CD14-positive monocyte (primary cell): ENCODE data around the gene RELB. TPM values are rescaled to one million over a fixed set of nuclear protein-coding genes. Genes with fewer than 3 reads are reported as not detected.
A peak's percentile ranks its signal among the peaks of the same experiment; 100 is the strongest.

ENCODE experiments used
- DNase-seq, 3 donors: peaks; one replicate each; pipeline ENCODE4 v3.0.0-alpha.2; 2011 to 2022
- H2AFZ ChIP-seq: 2 replicates; pipeline ENCODE4 v1.6.0; 2012; ENCODE audit warnings: mild to moderate bottlenecking, low read depth, low read length, inconsistent platforms; ENCODE audit not compliant: insufficient read depth, poor library complexity, severe bottlenecking
- H3K27ac ChIP-seq, 2 donors: 1 replicate in 1 of 2; 2 replicates in 1 of 2; pipeline ENCODE4 v1.5.1; 2012 to 2013; ENCODE audit warnings: low read length in 2 of 2, control low read depth in 1 of 2, inconsistent platforms in 1 of 2, low read depth in 1 of 2, mild to moderate bottlenecking in 1 of 2
- H3K27me3 ChIP-seq, 2 donors: one replicate each; pipeline versions ENCODE4 v1.6.0 to v1.6.1; 2011 to 2013; ENCODE audit warnings: low read length in 2 of 2; ENCODE audit not compliant: control insufficient read depth in 2 of 2, insufficient read depth in 2 of 2
- H3K36me3 ChIP-seq, 2 donors: replicated peaks in 1 of 2; 1 replicate in 1 of 2; 2 replicates in 1 of 2; pipeline versions ENCODE4 v1.5.1 to v1.6.1; 2012 to 2013; ENCODE audit warnings: low read length in 2 of 2, control low read depth in 1 of 2, inconsistent platforms in 1 of 2, mild to moderate bottlenecking in 1 of 2; ENCODE audit not compliant: insufficient read depth in 2 of 2, control insufficient read depth in 1 of 2
- H3K4me1 ChIP-seq, 2 donors: 1 replicate in 1 of 2; 2 replicates in 1 of 2; pipeline versions ENCODE4 v1.5.1 to v1.6.1; 2012 to 2013; ENCODE audit warnings: low read length in 2 of 2, control low read depth in 1 of 2, inconsistent platforms in 1 of 2, mild to moderate bottlenecking in 1 of 2, moderate library complexity in 1 of 2; ENCODE audit not compliant: insufficient read depth in 2 of 2, control insufficient read depth in 1 of 2
- H3K4me2 ChIP-seq: replicated peaks from 2 replicates; pipeline ENCODE3; 2012; ENCODE audit warnings: low read length, moderate library complexity, mild to moderate bottlenecking; ENCODE audit not compliant: poor library complexity, severe bottlenecking; ENCODE audit errors: extremely low read depth
- H3K4me3 ChIP-seq, 3 experiments: fragments of 200-600 bp in 1 of 3; sonication (generic) in 1 of 3; replicated peaks in 1 of 3; 1 replicate in 2 of 3; 2 replicates in 1 of 3; pipeline ENCODE4 v1.5.1; 2011 to 2013; ENCODE audit warnings: low read length in 3 of 3, mild to moderate bottlenecking in 3 of 3, control low read depth in 2 of 3, low read depth in 2 of 3, inconsistent platforms in 1 of 3, moderate library complexity in 1 of 3
- H3K79me2 ChIP-seq: 2 replicates; pipeline ENCODE4 v1.6.0; 2012; ENCODE audit warnings: mild to moderate bottlenecking, control low read depth, inconsistent platforms, low read length, moderate library complexity; ENCODE audit not compliant: insufficient read depth
- H3K9ac ChIP-seq: 2 replicates; pipeline ENCODE4 v1.6.0; 2017; ENCODE audit warnings: low read length, mild to moderate bottlenecking; ENCODE audit not compliant: insufficient read depth, poor library complexity, severe bottlenecking
- H3K9me3 ChIP-seq, 2 donors: replicated peaks in 1 of 2; 1 replicate in 1 of 2; 2 replicates in 1 of 2; pipeline versions ENCODE4 v1.5.1 to v1.6.1; 2012 to 2013; ENCODE audit warnings: low read length in 2 of 2, control low read depth in 1 of 2; ENCODE audit not compliant: control insufficient read depth in 1 of 2, insufficient read depth in 1 of 2
- H4K20me1 ChIP-seq: 2 replicates; pipeline ENCODE4 v1.6.0; 2012; ENCODE audit warnings: mild to moderate bottlenecking, low read length, control low read depth, moderate library complexity; ENCODE audit not compliant: insufficient read depth
- H3K27ac Mint-ChIP-seq, 7 donors: one replicate each; pipeline ENCODE4 v1.8.0; 2020; ENCODE audit warnings: mild to moderate bottlenecking in 7 of 7, mixed read lengths in 7 of 7, moderate library complexity in 6 of 7, inconsistent platforms in 2 of 7
- H3K27me3 Mint-ChIP-seq, 3 donors: one replicate each; pipeline ENCODE4 v1.8.0; 2021 to 2022; ENCODE audit warnings: low read depth in 3 of 3, mild to moderate bottlenecking in 3 of 3, mixed read lengths in 3 of 3, moderate library complexity in 3 of 3, inconsistent platforms in 1 of 3
- H3K36me3 Mint-ChIP-seq, 2 donors: one replicate each; pipeline ENCODE4 v1.8.0; 2020; ENCODE audit warnings: mixed read lengths in 2 of 2, inconsistent platforms in 1 of 2, mild to moderate bottlenecking in 1 of 2
- H3K4me1 Mint-ChIP-seq: one replicate; pipeline ENCODE4 v1.8.0; 2020; ENCODE audit warnings: mild to moderate bottlenecking, mixed read lengths
- H3K4me3 Mint-ChIP-seq, 2 donors: one replicate each; pipeline ENCODE4 v1.8.0; 2020; ENCODE audit warnings: mild to moderate bottlenecking in 2 of 2, mixed read lengths in 2 of 2, moderate library complexity in 1 of 2
- H3K9me3 Mint-ChIP-seq, 7 donors: one replicate each; pipeline ENCODE4 v1.8.0; 2020 to 2022; ENCODE audit warnings: mixed read lengths in 7 of 7, mild to moderate bottlenecking in 6 of 7, moderate library complexity in 6 of 7, inconsistent platforms in 2 of 7
- WGBS: methylation state at CpG from one replicate; pipeline ENCODE4 v1.1.5; 2013; ENCODE audit warnings: missing lambda C conversion rate; ENCODE audit not compliant: insufficient coverage; 5-methylcytosine and 5-hydroxymethylcytosine counted together
- intact Hi-C, 2 donors: fragments of 100-400 bp; cut with micrococcal nuclease; formaldehyde crosslinking; loops; one replicate each; pipeline versions ENCODE4 v1.15.0 to v1.15.1; 2023
- polyA plus RNA-seq, 3 donors: library from polyadenylated mRNA; depleted of rRNA in 1 of 3; unstranded in 2 of 3; stranded (reverse) in 1 of 3; fragments of 300-500 nt in 2 of 3; fragments of >200 nt in 1 of 3; fragmentation: Illumina TruSeq in 2 of 3; gene quantifications; 1 replicate in 2 of 3; 2 replicates in 1 of 3; pipeline ENCODE4 v1.2.3, GENCODE V29; 2012 to 2021
- TF ChIP-seq, protein P1 (sequence below): fragments of 200-600 bp; IDR thresholded peaks from one replicate; pipeline ENCODE4 v1.8.0; 2022; ENCODE audit warnings: antibody characterized with exemption, mild to moderate bottlenecking

RELB gene
- polyA plus RNA-seq, 3 donors, result 32.3 to 35.0 (median 34.4) TPM

DNA sequence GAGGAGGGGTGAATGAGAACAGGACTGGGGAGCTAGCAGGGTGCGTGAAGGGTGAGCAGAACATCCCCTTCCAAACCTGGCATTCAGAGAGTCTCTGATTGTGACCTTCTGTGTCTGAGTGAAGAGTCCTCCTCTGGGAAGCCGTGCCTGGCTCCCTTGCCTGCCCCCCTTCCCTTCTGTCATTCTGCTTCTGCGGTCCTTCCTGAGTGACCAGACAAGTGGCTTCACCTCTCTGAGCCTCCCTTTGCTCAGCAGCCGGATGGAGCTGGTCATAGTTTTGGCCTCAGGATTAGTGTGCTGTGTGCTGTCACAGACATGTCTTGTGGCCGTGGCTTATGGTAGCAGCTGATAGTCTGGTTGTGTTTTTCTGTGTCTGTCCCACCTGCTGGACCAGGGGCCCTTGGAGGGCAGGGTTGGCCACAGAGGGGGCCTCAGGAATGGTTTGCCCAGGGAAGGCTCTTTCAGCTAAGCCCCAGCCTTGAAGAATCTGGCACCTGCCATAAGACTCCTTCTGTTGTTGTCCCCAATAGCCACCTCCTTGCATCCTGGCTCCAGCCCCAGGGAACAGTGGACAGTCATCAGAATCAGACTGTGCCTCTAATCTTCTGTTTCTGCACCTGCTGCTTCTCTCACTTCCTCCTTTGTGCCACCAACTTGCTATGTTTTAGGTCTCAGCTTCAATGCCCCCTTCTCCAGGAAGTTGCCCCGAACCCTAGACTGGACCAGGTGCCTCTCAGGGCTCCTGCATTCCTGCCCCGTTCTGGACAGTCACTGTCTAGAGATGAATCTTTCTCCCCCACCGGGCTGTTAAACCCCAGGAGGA is 40.1 kb upstream of the RELB start:
- Histone ChIP-seq H3K79me2 (peaks cover 74% of the 10 kb centered on the region), H3K4me2 (no peak overlapping the region), H3K36me3 (peaks cover 39 to 59% of the 10 kb centered on the region in 2 donors), H3K4me1 (peaks cover 7 to 15% of the 10 kb centered on the region in 2 donors), H3K27me3 (no peaks in the 10 kb centered on the region), H3K4me3 (no peak overlapping the region), H3K27ac (peak overlapping the region in 1 of 2 donors; percentile 44), H4K20me1 (peaks cover 66% of the 10 kb centered on the region), H3K9ac (no peak overlapping the region), H2AFZ (no peak overlapping the region), H3K9me3 (no peaks in the 10 kb centered on the region)
- Mint-ChIP-seq H3K4me1 (peaks cover 25% of the 10 kb centered on the region), H3K4me3 (no peak overlapping the region), H3K9me3 (no peaks in the 10 kb centered on the region), H3K27me3 (no peaks in the 10 kb centered on the region), H3K27ac (peak overlapping the region in 3 of 7 donors; percentile 29 to 58 (median 40)), H3K36me3 (peaks cover 39 to 63% of the 10 kb centered on the region in 2 donors)
- no peak for DNase-seq
- intact Hi-C loops, result no loop called here
- TF ChIP-seq, protein P1, sequence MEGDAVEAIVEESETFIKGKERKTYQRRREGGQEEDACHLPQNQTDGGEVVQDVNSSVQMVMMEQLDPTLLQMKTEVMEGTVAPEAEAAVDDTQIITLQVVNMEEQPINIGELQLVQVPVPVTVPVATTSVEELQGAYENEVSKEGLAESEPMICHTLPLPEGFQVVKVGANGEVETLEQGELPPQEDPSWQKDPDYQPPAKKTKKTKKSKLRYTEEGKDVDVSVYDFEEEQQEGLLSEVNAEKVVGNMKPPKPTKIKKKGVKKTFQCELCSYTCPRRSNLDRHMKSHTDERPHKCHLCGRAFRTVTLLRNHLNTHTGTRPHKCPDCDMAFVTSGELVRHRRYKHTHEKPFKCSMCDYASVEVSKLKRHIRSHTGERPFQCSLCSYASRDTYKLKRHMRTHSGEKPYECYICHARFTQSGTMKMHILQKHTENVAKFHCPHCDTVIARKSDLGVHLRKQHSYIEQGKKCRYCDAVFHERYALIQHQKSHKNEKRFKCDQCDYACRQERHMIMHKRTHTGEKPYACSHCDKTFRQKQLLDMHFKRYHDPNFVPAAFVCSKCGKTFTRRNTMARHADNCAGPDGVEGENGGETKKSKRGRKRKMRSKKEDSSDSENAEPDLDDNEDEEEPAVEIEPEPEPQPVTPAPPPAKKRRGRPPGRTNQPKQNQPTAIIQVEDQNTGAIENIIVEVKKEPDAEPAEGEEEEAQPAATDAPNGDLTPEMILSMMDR, result no peak
- WGBS, result 93% methylated on average over 6 of the region's 8 CpGs

DNA sequence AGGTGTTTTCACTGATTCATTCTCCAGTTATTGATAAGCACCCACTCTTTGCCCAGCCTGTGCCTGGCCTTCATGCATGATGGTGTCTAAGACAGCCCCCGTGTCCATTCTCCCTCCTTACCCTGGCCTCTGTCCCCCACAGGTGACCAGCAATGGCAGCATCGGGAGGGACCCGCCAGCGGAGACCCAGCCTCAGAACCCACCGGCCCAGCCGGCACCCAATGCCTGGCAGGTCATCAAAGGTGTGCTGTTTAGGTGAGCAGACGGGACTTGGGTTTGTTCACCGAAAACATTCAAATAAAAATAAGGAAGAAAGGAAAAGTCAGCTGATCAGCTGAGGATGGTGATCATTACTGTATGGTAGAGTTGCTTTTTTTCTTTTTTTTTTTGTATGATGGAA is 39.4 kb upstream of the RELB start:
- Histone ChIP-seq H3K4me1 (peaks cover under 1 to 8% of the 10 kb centered on the region in 2 donors), H2AFZ (no peak overlapping the region), H3K4me3 (no peak overlapping the region), H3K79me2 (peaks cover 67% of the 10 kb centered on the region), H3K27me3 (no peaks in the 10 kb centered on the region), H3K36me3 (peaks cover 41 to 66% of the 10 kb centered on the region in 2 donors), H4K20me1 (peaks cover 59% of the 10 kb centered on the region), H3K9me3 (no peaks in the 10 kb centered on the region), H3K9ac (no peak overlapping the region), H3K27ac (peak overlapping the region in 1 of 2 donors; percentile 44), H3K4me2 (no peak overlapping the region)
- peaks cover 44 to 70% of the 10 kb centered on the region in 2 donors for H3K36me3 Mint-ChIP-seq
- H3K4me3 Mint-ChIP-seq, result no peak overlapping the region
- no peak for DNase-seq
- intact Hi-C loops, result no loop called here
- no peaks in the 10 kb centered on the region for H3K9me3 Mint-ChIP-seq
- H3K27me3 Mint-ChIP-seq, result no peaks in the 10 kb centered on the region
- TF ChIP-seq, protein P1, result no peak
- WGBS, result 100% methylated on average over 5 of the region's 8 CpGs
- H3K4me1 Mint-ChIP-seq, result peaks cover 18% of the 10 kb centered on the region
- peak overlapping the region in 2 of 7 donors; percentile 29 to 40 for H3K27ac Mint-ChIP-seq
